Measurements from ENCODE around the gene PARM1.

GRCh38 chr4:74975082-74975481, 42.2 kb downstream of the PARM1 start:
- TF ChIP-seq POLR2AphosphoS5 (IDR thresholded peaks at IDR 0.05; ENCODE audit: low read depth, low read length) (no peak), RCOR1 (IDR thresholded peaks at IDR 0.05; ENCODE audit: low read length) (no peak), MAX (IDR thresholded peaks at IDR 0.05; ENCODE audit: low read depth) (no peak), SMC3 (IDR thresholded peaks at IDR 0.05; ENCODE audit: low read depth, low read length) (no peak)
- TF ChIP-seq, protein P1, sequence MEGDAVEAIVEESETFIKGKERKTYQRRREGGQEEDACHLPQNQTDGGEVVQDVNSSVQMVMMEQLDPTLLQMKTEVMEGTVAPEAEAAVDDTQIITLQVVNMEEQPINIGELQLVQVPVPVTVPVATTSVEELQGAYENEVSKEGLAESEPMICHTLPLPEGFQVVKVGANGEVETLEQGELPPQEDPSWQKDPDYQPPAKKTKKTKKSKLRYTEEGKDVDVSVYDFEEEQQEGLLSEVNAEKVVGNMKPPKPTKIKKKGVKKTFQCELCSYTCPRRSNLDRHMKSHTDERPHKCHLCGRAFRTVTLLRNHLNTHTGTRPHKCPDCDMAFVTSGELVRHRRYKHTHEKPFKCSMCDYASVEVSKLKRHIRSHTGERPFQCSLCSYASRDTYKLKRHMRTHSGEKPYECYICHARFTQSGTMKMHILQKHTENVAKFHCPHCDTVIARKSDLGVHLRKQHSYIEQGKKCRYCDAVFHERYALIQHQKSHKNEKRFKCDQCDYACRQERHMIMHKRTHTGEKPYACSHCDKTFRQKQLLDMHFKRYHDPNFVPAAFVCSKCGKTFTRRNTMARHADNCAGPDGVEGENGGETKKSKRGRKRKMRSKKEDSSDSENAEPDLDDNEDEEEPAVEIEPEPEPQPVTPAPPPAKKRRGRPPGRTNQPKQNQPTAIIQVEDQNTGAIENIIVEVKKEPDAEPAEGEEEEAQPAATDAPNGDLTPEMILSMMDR (IDR thresholded peaks at IDR 0.05) = no peak
